ENCODE results near the gene WTAP. TPM values are rescaled to one million over a fixed set of nuclear protein-coding genes. Genes with fewer than 3 reads are reported as not detected.

WTAP gene
- total and polyA plus RNA-seq, 2 of the 8 experiments (the other 6 are each of a cell fraction or from before 2014, with no cell fraction given) = 32.6 to 120 TPM

DNA sequence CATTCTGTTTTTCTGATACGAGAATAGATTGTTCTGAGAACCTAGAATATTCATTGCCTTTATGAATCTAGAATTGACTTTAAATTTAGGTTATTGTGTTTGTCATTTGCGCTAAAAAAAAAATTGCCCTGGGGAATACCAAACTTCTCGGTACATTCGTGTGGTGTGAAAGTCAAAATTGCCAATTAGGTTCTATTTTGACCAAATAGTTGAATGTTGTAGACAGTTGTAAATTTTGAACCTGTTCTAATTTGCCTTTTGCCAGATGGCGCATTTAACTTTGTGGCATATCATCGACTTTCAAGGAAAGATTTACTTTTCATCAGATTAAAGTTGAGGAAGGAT, 3.0 kb downstream of the WTAP start:
- FAIRE-seq (no peak), DNase-seq (ENCODE audit: low read depth in 1 of 2, low spot score in 2 of 2) (no peak)
- POLR2A ChIA-PET (ENCODE audit: partially characterized antibody) = interaction anchor here (1.8 to 6.7 kb wide), 6 partner anchors 7 to 59 kb away, joined by 4 to 86 read pairs (median 30); partner anchors contain the start of genes ACAT2, MRPL18, SOD2 and TCP1
- no peak overlapping the region for H4K91ac ChIP-seq (replicated peaks; ENCODE audit: insufficient read length, low read length)
- H2BK15ac ChIP-seq (ENCODE audit: low read length) = no peak overlapping the region
- CTCF ChIA-PET (ENCODE audit: partially characterized antibody) = interaction anchor here (0.9 to 2.1 kb wide), 4 partner anchors 10 to 33 kb away, joined by 3 to 8 read pairs (median 4); no protein-coding TSS in a partner anchor
- no peak overlapping the region for H2BK12ac ChIP-seq (ENCODE audit: low read depth, low read length)
- WGBS, 2 experiments (ENCODE audit: extremely low coverage in 1 of 2, insufficient coverage in 1 of 2, insufficient read length in 1 of 2, insufficient replicate concordance in 2 of 2, low coverage in 1 of 2, low lambda C conversion rate in 2 of 2, missing lambda C conversion rate in 1 of 2) = 89% methylated on average over 6 of the region's 6 CpGs; no CpG with 5 or more reads in 1 of the 2 experiments
- no peak overlapping the region for H2BK20ac ChIP-seq (ENCODE audit: low read length)
- no peak overlapping the region for H2BK120ac ChIP-seq (replicated peaks; ENCODE audit: low read depth, low read length)
- no peak overlapping the region for H3K27ac ChIP-seq (ENCODE audit: low read depth, low read length)
- H3K23ac ChIP-seq (ENCODE audit: insufficient read length) = no peak overlapping the region
- no peak overlapping the region for H3K18ac ChIP-seq (ENCODE audit: extremely low read depth, low read length)
- H3K36me3 ChIP-seq (ENCODE audit: control insufficient read depth in 2 of 4, insufficient read depth in 4 of 4, low read length in 3 of 4) = peaks cover 0 to 14% (median 0%) of the 10 kb centered on the region in 4 experiments; a peak in 2 of 8 replicates
- no peak overlapping the region for H2AFZ ChIP-seq (ENCODE audit: low read length)
- H3K27me3 ChIP-seq (replicated peaks in 1 of 4; ENCODE audit: control insufficient read depth in 3 of 4, extremely low read depth in 1 of 4, insufficient read depth in 3 of 4, low read length in 3 of 4) = no peaks in the 10 kb centered on the region
- H3K23me2 ChIP-seq (ENCODE audit: low read depth, low read length) = no peaks in the 10 kb centered on the region
- peaks cover 65 to 91% of the 10 kb centered on the region in 2 experiments for H3K79me2 ChIP-seq (ENCODE audit: control insufficient read depth in 1 of 2, insufficient read depth in 2 of 2, low read length in 2 of 2)
- H4K20me1 ChIP-seq (replicated peaks in 1 of 2; ENCODE audit: control insufficient read depth in 1 of 2, insufficient read depth in 2 of 2, low read length in 2 of 2) = peaks cover 20 to 28% of the 10 kb centered on the region in 2 experiments
- H3K4me1 ChIP-seq (replicated peaks in 1 of 4; ENCODE audit: control insufficient read depth in 3 of 4, insufficient read depth in 4 of 4, low read length in 3 of 4) = peaks cover 0 to 6% (median 3%) of the 10 kb centered on the region in 4 experiments; a peak in 3 of 7 replicates
- peak overlapping the region; percentile 67 to 77; a peak in 3 of 4 replicates for H3K4me2 ChIP-seq (ENCODE audit: insufficient read depth in 1 of 2, low read depth in 2 of 2, low read length in 2 of 2)
- no peak overlapping the region; a peak in 1 of 7 replicates for H3K9ac ChIP-seq (replicated peaks in 1 of 4; ENCODE audit: extremely low read depth in 1 of 4, low read depth in 3 of 4, low read length in 3 of 4)
- no peak overlapping the region for H3K14ac ChIP-seq (ENCODE audit: insufficient read length)
- H4K5ac ChIP-seq (ENCODE audit: insufficient read length, low read depth, low read length) = no peak overlapping the region
- no peak overlapping the region for H4K8ac ChIP-seq (ENCODE audit: extremely low read depth, insufficient read depth, low read length)
- H3K4ac ChIP-seq (replicated peaks; ENCODE audit: insufficient read length, low read depth, low read length) = no peak overlapping the region
- H3K56ac ChIP-seq (replicated peaks; ENCODE audit: insufficient read length, low read depth, low read length) = no peak overlapping the region
- peak overlapping the region in 1 of 4 experiments; percentile 98; a peak in 2 of 8 replicates for H3K4me3 ChIP-seq (ENCODE audit: extremely low read depth in 1 of 4, insufficient read depth in 2 of 4, low read depth in 3 of 4, low read length in 4 of 4)
- H2AK5ac ChIP-seq (ENCODE audit: low read depth, low read length) = no peak overlapping the region
- H2BK5ac ChIP-seq (ENCODE audit: low read depth, low read length) = no peak overlapping the region
- no peaks in the 10 kb centered on the region for H3K9me3 ChIP-seq (ENCODE audit: insufficient read depth in 2 of 2, low read depth in 1 of 2, low read length in 1 of 2)
- H3K79me1 ChIP-seq (ENCODE audit: low read depth, low read length) = no peaks in the 10 kb centered on the region
- no peak for TF ChIP-seq JUND (IDR thresholded peaks at IDR 0.05; ENCODE audit: low read length)
- TF ChIP-seq, protein P1, sequence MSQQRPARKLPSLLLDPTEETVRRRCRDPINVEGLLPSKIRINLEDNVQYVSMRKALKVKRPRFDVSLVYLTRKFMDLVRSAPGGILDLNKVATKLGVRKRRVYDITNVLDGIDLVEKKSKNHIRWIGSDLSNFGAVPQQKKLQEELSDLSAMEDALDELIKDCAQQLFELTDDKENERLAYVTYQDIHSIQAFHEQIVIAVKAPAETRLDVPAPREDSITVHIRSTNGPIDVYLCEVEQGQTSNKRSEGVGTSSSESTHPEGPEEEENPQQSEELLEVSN (IDR thresholded peaks at IDR 0.05) = no peak
- TF ChIP-seq RNF2 (IDR thresholded peaks at IDR 0.05; ENCODE audit: borderline replicate concordance, low read depth, low read length, missing control alignments, poor library complexity, severe bottlenecking) = no peak
